Suppressor macrophage treated with lipopolysaccharide for 4 hours (primary cell): ENCODE data around the gene HAP1.
"Not testable (repeated sequence)": the region's sequence is repeated elsewhere in the genome, so short reads cannot be mapped to it uniquely, and the experiment has no call there.

Experiments used
- DNase-seq: peaks from one replicate; pipeline ENCODE4 v3.0.0-alpha.2; 2020

The HAP1 gene

GRCh38 chr17:41722231-41722630, 12.2 kb downstream of the HAP1 start:
- no peak for DNase-seq

- DNase-seq: no peak
Measured at GRCh38 chr17:41718287-41718645, 16.2 kb downstream of the HAP1 start.

- DNase-seq: peak; percentile 53
Measured at GRCh38 chr17:41717408-41718286, 16.8 kb downstream of the HAP1 start.

- DNase-seq: no peak
Measured at GRCh38 chr17:41711669-41712400, 22.6 kb downstream of the HAP1 start, which contains the start of gene GAST. GAST (plus strand) TSS chr17:41712331; CDS start chr17:41715437, 3,106 bp downstream.

- no peak for DNase-seq
Measured at GRCh38 chr17:41710472-41711090, 23.9 kb downstream of the HAP1 start.

- no peak for DNase-seq
Measured at GRCh38 chr17:41707803-41708669, 26.4 kb downstream of the HAP1 start.

GRCh38 chr17:41705271-41705991, 29.0 kb downstream of the HAP1 start:
- no peak for DNase-seq

- no peak for DNase-seq
Measured at GRCh38 chr17:41702712-41703111, 31.7 kb downstream of the HAP1 start.

GRCh38 chr17:41700843-41701242, 33.6 kb downstream of the HAP1 start:
- not testable (repeated sequence) for DNase-seq

GRCh38 chr17:41697122-41697962, 37.1 kb downstream of the HAP1 start:
- DNase-seq: peak; percentile 90

- peak; percentile 94 for DNase-seq
Measured at GRCh38 chr17:41695954-41696757, 38.3 kb downstream of the HAP1 start.

- no peak for DNase-seq
Measured at GRCh38 chr17:41695134-41695661, 39.2 kb downstream of the HAP1 start.

GRCh38 chr17:41692722-41693521, 41.5 kb downstream of the HAP1 start:
- no peak for DNase-seq

- no peak for DNase-seq
Measured at GRCh38 chr17:41691031-41691777, 43.2 kb downstream of the HAP1 start.

- DNase-seq: no peak
Measured at GRCh38 chr17:41690497-41690896, 43.9 kb downstream of the HAP1 start.

- peak; percentile 84 for DNase-seq
Measured at GRCh38 chr17:41689497-41690299, 44.7 kb downstream of the HAP1 start.
